H1 (cell line): ENCODE results near the gene PRSS48. TPM values are rescaled to one million over a fixed set of nuclear protein-coding genes. Genes with fewer than 3 reads are reported as not detected.

ENCODE experiments used
- CTCF ChIA-PET: fragments of 300-600 bp; sonication (Branson Sonifier 250); formaldehyde crosslinking; loops from one replicate; lab custom pipeline; 2021; ENCODE audit not compliant: partially characterized antibody; lab: Charles Lee
- POLR2A ChIA-PET: fragments of 300-600 bp; sonication (Branson Sonifier 250); formaldehyde crosslinking; loops from one replicate; lab custom pipeline; 2021; ENCODE audit warnings: inconsistent platforms; ENCODE audit not compliant: partially characterized antibody; lab: Charles Lee
- DNase-seq, 2 experiments: peaks; one replicate each; pipeline versions ENCODE4 v3.0.0 to v3.0.0-alpha.2; 2010 to 2022; ENCODE audit warnings: low spot score in 2 of 2, low read depth in 1 of 2, mixed read lengths in 1 of 2
- FAIRE-seq: peaks from 2 replicates; lab custom pipeline; 2011; peaks lifted over from hg19 to GRCh38; lab: Jason Lieb, UNC
- H2AFZ ChIP-seq: 2 replicates; pipeline ENCODE4 v1.8.1; 2012; ENCODE audit warnings: low read length, inconsistent platforms
- H2AK5ac ChIP-seq: 2 replicates; pipeline ENCODE4 v1.6.1; 2013; ENCODE audit warnings: low read depth, low read length
- H2BK120ac ChIP-seq: replicated peaks from 2 replicates; pipeline ENCODE3; 2013; ENCODE audit warnings: low read depth, low read length, inconsistent platforms
- H2BK12ac ChIP-seq: 2 replicates; pipeline ENCODE4 v1.6.1; 2013; ENCODE audit warnings: low read depth, low read length
- H2BK15ac ChIP-seq: 2 replicates; pipeline ENCODE4 v1.6.1; 2013; ENCODE audit warnings: low read length
- H2BK20ac ChIP-seq: 2 replicates; pipeline ENCODE4 v1.6.1; 2013; ENCODE audit warnings: low read length
- H2BK5ac ChIP-seq: 2 replicates; pipeline ENCODE4 v1.6.1; 2013; ENCODE audit warnings: low read depth, low read length
- H3K14ac ChIP-seq: 2 replicates; pipeline ENCODE4 v1.6.1; 2013; ENCODE audit warnings: inconsistent platforms; ENCODE audit not compliant: insufficient read length
- H3K18ac ChIP-seq: 2 replicates; pipeline ENCODE4 v1.6.1; 2013; ENCODE audit warnings: low read length; ENCODE audit errors: extremely low read depth
- H3K23ac ChIP-seq: 2 replicates; pipeline ENCODE4 v1.6.1; 2013; ENCODE audit warnings: inconsistent platforms; ENCODE audit not compliant: insufficient read length
- H3K23me2 ChIP-seq: 2 replicates; pipeline ENCODE4 v1.6.1; 2013; ENCODE audit warnings: low read depth, low read length
- H3K27ac ChIP-seq: 2 replicates; pipeline ENCODE4 v1.6.1; 2011; ENCODE audit warnings: low read depth, low read length, inconsistent platforms
- H3K27me3 ChIP-seq, 4 experiments: replicated peaks in 1 of 4; 1 replicate in 1 of 4; 2 replicates in 3 of 4; pipeline versions ENCODE4 v1.6.1 to v1.8.1; 2011 to 2013; ENCODE audit warnings: low read length in 3 of 4, mild to moderate bottlenecking in 3 of 4, inconsistent platforms in 2 of 4, mixed read lengths in 2 of 4, moderate library complexity in 1 of 4; ENCODE audit not compliant: control insufficient read depth in 3 of 4, insufficient read depth in 3 of 4; ENCODE audit errors: extremely low read depth in 1 of 4
- H3K36me3 ChIP-seq, 4 experiments: 2 replicates each; pipeline versions ENCODE4 v1.6.1 to v1.8.1; 2011 to 2013; ENCODE audit warnings: mild to moderate bottlenecking in 4 of 4, low read length in 3 of 4, moderate library complexity in 2 of 4, control low read depth in 1 of 4, inconsistent platforms in 1 of 4; ENCODE audit not compliant: insufficient read depth in 4 of 4, control insufficient read depth in 2 of 4
- H3K4ac ChIP-seq: replicated peaks from 2 replicates; pipeline ENCODE3; 2013; ENCODE audit warnings: low read length, low read depth, mixed read lengths, inconsistent platforms; ENCODE audit not compliant: insufficient read length
- H3K4me1 ChIP-seq, 4 experiments: replicated peaks in 1 of 4; 1 replicate in 1 of 4; 2 replicates in 3 of 4; pipeline versions ENCODE4 v1.6.1 to v1.8.1; 2011 to 2013; ENCODE audit warnings: low read length in 3 of 4, inconsistent platforms in 2 of 4, mixed read lengths in 1 of 4; ENCODE audit not compliant: insufficient read depth in 4 of 4, control insufficient read depth in 3 of 4
- H3K4me2 ChIP-seq, 2 experiments: 2 replicates each; pipeline versions ENCODE4 v1.6.1 to v1.8.1; 2011 to 2013; ENCODE audit warnings: low read depth in 2 of 2, low read length in 2 of 2, control low read depth in 1 of 2, inconsistent platforms in 1 of 2, mild to moderate bottlenecking in 1 of 2; ENCODE audit not compliant: insufficient read depth in 1 of 2
- H3K4me3 ChIP-seq, 4 experiments: fragments of 200-600, 300-600 bp in 1 of 4; sonication (generic), shearing (Covaris generic), sonication (Bioruptor Twin) in 1 of 4; 2 replicates each; pipeline versions ENCODE4 v1.5.1 to v1.8.1; 2011 to 2016; ENCODE audit warnings: low read length in 4 of 4, low read depth in 3 of 4, control low read depth in 2 of 4, inconsistent platforms in 2 of 4, mild to moderate bottlenecking in 2 of 4, mixed read lengths in 1 of 4, moderate library complexity in 1 of 4; ENCODE audit not compliant: insufficient read depth in 2 of 4; ENCODE audit errors: extremely low read depth in 1 of 4
- H3K56ac ChIP-seq: replicated peaks from 2 replicates; pipeline ENCODE3; 2013; ENCODE audit warnings: low read depth, mild to moderate bottlenecking, mixed read lengths, low read length, inconsistent platforms; ENCODE audit not compliant: insufficient read length
- H3K79me1 ChIP-seq: 2 replicates; pipeline ENCODE4 v1.6.1; 2013; ENCODE audit warnings: low read depth, low read length, control low read depth
- H3K79me2 ChIP-seq, 2 experiments: 2 replicates each; pipeline versions ENCODE4 v1.6.1 to v1.8.1; 2012 to 2013; ENCODE audit warnings: low read length in 2 of 2, mild to moderate bottlenecking in 2 of 2, inconsistent platforms in 1 of 2; ENCODE audit not compliant: insufficient read depth in 2 of 2, control insufficient read depth in 1 of 2
- H3K9ac ChIP-seq, 4 experiments: replicated peaks in 1 of 4; 1 replicate in 1 of 4; 2 replicates in 3 of 4; pipeline versions ENCODE4 v1.6.1 to v1.8.1; 2011 to 2013; ENCODE audit warnings: low read depth in 3 of 4, low read length in 3 of 4, control low read depth in 2 of 4, mild to moderate bottlenecking in 2 of 4, moderate library complexity in 2 of 4, inconsistent platforms in 1 of 4; ENCODE audit errors: extremely low read depth in 1 of 4
- H3K9me3 ChIP-seq, 2 experiments: 2 replicates each; pipeline versions ENCODE4 v1.6.1 to v1.8.1; 2012 to 2013; ENCODE audit warnings: mild to moderate bottlenecking in 2 of 2, moderate library complexity in 2 of 2, control low read depth in 1 of 2, inconsistent platforms in 1 of 2, low read depth in 1 of 2, low read length in 1 of 2, mixed read lengths in 1 of 2; ENCODE audit not compliant: insufficient read depth in 2 of 2
- H4K20me1 ChIP-seq, 2 experiments: replicated peaks in 1 of 2; 2 replicates each; pipeline versions ENCODE3 to v1.8.1; 2011 to 2013; ENCODE audit warnings: inconsistent platforms in 2 of 2, low read length in 2 of 2, mild to moderate bottlenecking in 1 of 2; ENCODE audit not compliant: insufficient read depth in 2 of 2, control insufficient read depth in 1 of 2
- H4K5ac ChIP-seq: 2 replicates; pipeline ENCODE4 v1.6.1; 2013; ENCODE audit warnings: low read length, low read depth, mixed read lengths, inconsistent platforms; ENCODE audit not compliant: insufficient read length
- H4K8ac ChIP-seq: 2 replicates; pipeline ENCODE4 v1.8.0; 2013; ENCODE audit warnings: mild to moderate bottlenecking, moderate library complexity, low read length, inconsistent platforms; ENCODE audit not compliant: insufficient read depth; ENCODE audit errors: extremely low read depth
- H4K91ac ChIP-seq: replicated peaks from 2 replicates; pipeline ENCODE3; 2013; ENCODE audit warnings: low read length, mixed read lengths, inconsistent platforms; ENCODE audit not compliant: insufficient read length
- BCL11A ChIP-seq, 2 experiments: IDR thresholded peaks; one replicate each; pipeline ENCODE4 v1.6.1; 2011; ENCODE audit warnings: low read depth in 2 of 2, low read length in 2 of 2, mild to moderate bottlenecking in 2 of 2
- FOSL1 ChIP-seq: IDR thresholded peaks from 2 replicates; pipeline ENCODE4 v1.6.1; 2011; ENCODE audit warnings: mild to moderate bottlenecking, low read depth, low read length, moderate library complexity; ENCODE audit not compliant: insufficient read depth
- GABPA ChIP-seq: IDR thresholded peaks from 2 replicates; pipeline ENCODE4 v1.6.1; 2011; ENCODE audit warnings: mild to moderate bottlenecking, low read length, moderate library complexity, borderline replicate concordance; ENCODE audit not compliant: insufficient read depth
- MAFK ChIP-seq: IDR thresholded peaks from 2 replicates; pipeline ENCODE4 v1.6.1; 2012; ENCODE audit warnings: low read depth, mild to moderate bottlenecking, improper control_type of control experiment, low read length
- NANOG ChIP-seq: IDR thresholded peaks from 2 replicates; pipeline ENCODE4 v1.6.1; 2011; ENCODE audit warnings: low read length, low read depth, mild to moderate bottlenecking, inconsistent platforms; ENCODE audit not compliant: insufficient read depth, poor library complexity, severe bottlenecking
- PHF8 ChIP-seq: fragments of 200-600 bp; sonication (generic); conservative IDR thresholded peaks from 2 replicates; pipeline ENCODE4 v1.7.1; 2012; ENCODE audit warnings: low read depth, mild to moderate bottlenecking, inconsistent platforms, low read length, moderate library complexity
- RAD21 ChIP-seq, 2 experiments: IDR thresholded peaks in 1 of 2; conservative IDR thresholded peaks in 1 of 2; 2 replicates each; pipeline ENCODE4 v1.6.1; 2011; ENCODE audit warnings: low read depth in 2 of 2, low read length in 2 of 2, improper control_type of control experiment in 1 of 2, inconsistent platforms in 1 of 2, mild to moderate bottlenecking in 1 of 2, moderate library complexity in 1 of 2
- TAF7 ChIP-seq: optimal IDR thresholded peaks from 2 replicates; pipeline ENCODE3; 2011; ENCODE audit warnings: low read depth, mild to moderate bottlenecking, inconsistent platforms, low read length, moderate library complexity, borderline replicate concordance
- TEAD4 ChIP-seq: IDR thresholded peaks from 2 replicates; pipeline ENCODE4 v1.6.1; 2012; ENCODE audit warnings: low read depth, low read length, inconsistent platforms, mixed read lengths
- WGBS, 2 experiments: shearing (Covaris generic) in 1 of 2; methylation state at CpG; one replicate each; pipeline versions ENCODE4 v1.1.6 to v1.1.7; 2013 to 2015; ENCODE audit warnings: low lambda C conversion rate in 2 of 2, mixed read lengths in 2 of 2, inconsistent platforms in 1 of 2, low coverage in 1 of 2, missing lambda C conversion rate in 1 of 2; ENCODE audit not compliant: insufficient replicate concordance in 2 of 2, insufficient coverage in 1 of 2, insufficient read length in 1 of 2; ENCODE audit errors: extremely low coverage in 1 of 2, missing lambda C conversion rate in 1 of 2; 5-methylcytosine and 5-hydroxymethylcytosine counted together
- polyA plus RNA-seq, 7 experiments: library from polyadenylated mRNA; depleted of rRNA in 3 of 7; stranded (reverse) in 5 of 7; unstranded in 2 of 7; fragments of >200 nt in 5 of 7; fragments of 200-250 nt in 2 of 7; gene quantifications; 1 replicate in 5 of 7; 2 replicates in 1 of 7; 4 replicates in 1 of 7; pipeline versions ENCODE4 v1.2.1 to v1.2.3, GENCODE V29; 2011 to 2013; ENCODE audit warnings: missing spikeins in 2 of 7, mixed read lengths in 2 of 7
- total RNA-seq: library from RNA; stranded (reverse); fragmentation: NEBNext Ultra II Directional; extraction: Animal tissue kit (Norgen Biotek cat#: 25700); gene quantifications from 2 replicates; pipeline ENCODE4 v1.2.1, GENCODE V29; 2021
- TF ChIP-seq, protein P1 (sequence below): IDR thresholded peaks from 2 replicates; pipeline ENCODE4 v1.6.1; 2012; ENCODE audit warnings: inconsistent platforms

The PRSS48 gene
- total and polyA plus RNA-seq, 2 of the 8 experiments (the other 6 are each of a cell fraction or from before 2014, with no cell fraction given) = not detected

DNA sequence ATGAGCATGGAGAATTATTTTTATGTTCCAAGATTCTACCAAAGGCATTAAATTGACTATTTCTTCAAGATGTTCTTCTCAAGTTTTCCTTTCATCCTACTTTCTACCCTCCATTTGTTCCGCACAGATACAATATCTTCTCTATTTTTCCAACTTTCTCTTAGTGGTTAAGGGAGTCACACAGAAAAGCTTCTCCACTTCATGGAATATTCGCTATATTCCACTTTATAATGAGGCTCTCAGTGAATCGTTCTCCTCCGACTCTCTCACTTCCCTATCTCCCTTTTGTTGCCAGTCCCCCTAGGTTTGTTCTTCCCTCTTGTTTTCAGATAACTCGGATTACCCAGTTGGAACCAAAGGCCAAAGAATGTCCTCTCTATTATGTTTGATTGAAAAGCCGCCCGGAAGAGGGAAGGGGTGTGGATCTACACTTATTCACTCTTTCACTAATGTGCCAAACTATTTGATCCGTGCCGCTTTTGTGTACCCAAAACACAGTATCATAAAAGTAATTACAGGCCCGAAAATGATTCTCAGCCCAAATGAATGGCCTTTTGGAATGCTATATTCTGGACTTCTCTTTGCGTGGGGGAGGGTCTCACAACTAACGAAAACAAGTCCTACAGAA is 47.3 kb downstream of the PRSS48 start:
- Histone ChIP-seq H2BK20ac (no peak overlapping the region), H3K23me2 (peaks cover 4% of the 10 kb centered on the region; the same call in 1 of the 2 replicates), H3K14ac (no peak overlapping the region), H4K5ac (peak overlapping the region; percentile 20), H2AK5ac (0 out of 2 replicates have a peak overlapping the region, but pooled peaks have one; percentile 39), H3K36me3 (no peaks in the 10 kb centered on the region; a peak in 1 of 8 replicates), H2BK5ac (peak overlapping the region; percentile 6; the same call in 1 of the 2 replicates), H4K8ac (no peak overlapping the region), H4K20me1 (peaks cover 0 to 3% of the 10 kb centered on the region in 2 experiments), H4K91ac (no peak overlapping the region), H3K23ac (no peak overlapping the region), H3K79me2 (peaks cover 5 to 50% of the 10 kb centered on the region in 2 experiments; a peak in 3 of 4 replicates), H3K56ac (no peak overlapping the region), H3K27ac (peak overlapping the region; percentile 85), H2BK120ac (no peak overlapping the region), H3K4me1 (peaks cover 2 to 8% (median 6%) of the 10 kb centered on the region in 4 experiments; a peak in 4 of 7 replicates), H3K9ac (peak overlapping the region; percentile 20 to 77 (median 67)), H3K4ac (no peak overlapping the region), H2BK12ac (peak overlapping the region; percentile 71; the same call in 1 of the 2 replicates), H3K79me1 (0 out of 2 replicates have a peak, but pooled peaks cover 2% of the 10 kb centered on the region), H2BK15ac (no peak overlapping the region), H3K9me3 (no peaks in the 10 kb centered on the region), H3K4me3 (peak overlapping the region; percentile 65 to 86 (median 82)), H2AFZ (no peak overlapping the region), H3K18ac (no peak overlapping the region), H3K27me3 (no peaks in the 10 kb centered on the region), H3K4me2 (peak overlapping the region; percentile 67 to 93)
- WGBS, 2 experiments = 2% methylated on average over 12 of the region's 12 CpGs; no CpG with 5 or more reads in 1 of the 2 experiments
- ChIA-PET POLR2A (interaction anchor here (0.8 to 4.4 kb wide), 23 partner anchors 7 to 286 kb away, joined by 3 to 30 read pairs (median 6); partner anchors contain the start of genes FHIP1A and PRSS48), CTCF (interaction anchor here (1.1 to 3.8 kb wide), 5 partner anchors 20 to 301 kb away, joined by 3 to 21 read pairs (median 4); partner anchors contain the start of gene PRSS48)
- FAIRE-seq (peak; percentile 90), DNase-seq (no peak)
- TF ChIP-seq, protein P1, sequence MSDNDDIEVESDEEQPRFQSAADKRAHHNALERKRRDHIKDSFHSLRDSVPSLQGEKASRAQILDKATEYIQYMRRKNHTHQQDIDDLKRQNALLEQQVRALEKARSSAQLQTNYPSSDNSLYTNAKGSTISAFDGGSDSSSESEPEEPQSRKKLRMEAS = no peak
- TF ChIP-seq NANOG (no peak), FOSL1 (no peak), TAF7 (no peak), TEAD4 (no peak), RAD21 (IDR thresholded peaks at IDR 0.05 in 1 of 2, conservative IDR thresholded peaks at IDR 0.05 in 1 of 2; ENCODE audit: low read depth in 2 of 2, low read length in 2 of 2) (0 out of 4 replicates have a peak, but pooled peaks of 1 of the 2 experiments have one; percentile 2), MAFK (no peak), BCL11A (IDR thresholded peaks at IDR 0.05; ENCODE audit: low read depth in 2 of 2, low read length in 2 of 2) (no peak), PHF8 (no peak; the same call in 1 of the 2 replicates), GABPA (no peak)
